Iris pigment epithelial cell (primary cell): ENCODE data around the gene AEBP2.
A peak's percentile ranks its signal among the peaks of the same experiment; 100 is the strongest.

Experiments
- DNase-seq: peaks from one replicate; pipeline ENCODE4 v3.0.0-alpha.2; 2011; ENCODE audit warnings: low read depth

AEBP2 gene

DNA sequence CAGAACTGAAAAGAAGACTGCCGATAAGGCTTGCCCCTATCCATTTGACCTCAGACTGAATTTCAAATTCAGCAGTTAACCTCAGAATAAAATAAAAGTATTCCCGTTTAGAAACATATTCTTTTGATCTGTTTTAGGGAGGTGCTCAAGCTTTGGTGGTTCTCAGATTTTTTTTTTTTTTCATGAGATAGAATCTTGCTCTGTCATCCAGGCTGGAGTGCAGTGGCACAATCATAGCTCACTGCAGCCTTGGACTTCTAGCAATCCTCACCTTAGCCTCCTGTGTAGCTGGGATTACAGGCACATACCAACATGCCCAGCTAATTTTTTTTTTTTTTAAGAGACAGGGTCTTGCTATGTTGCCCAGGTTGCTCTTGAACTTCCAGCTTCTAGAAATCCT is 15.5 kb downstream of the AEBP2 start:
- no peak for DNase-seq

DNA sequence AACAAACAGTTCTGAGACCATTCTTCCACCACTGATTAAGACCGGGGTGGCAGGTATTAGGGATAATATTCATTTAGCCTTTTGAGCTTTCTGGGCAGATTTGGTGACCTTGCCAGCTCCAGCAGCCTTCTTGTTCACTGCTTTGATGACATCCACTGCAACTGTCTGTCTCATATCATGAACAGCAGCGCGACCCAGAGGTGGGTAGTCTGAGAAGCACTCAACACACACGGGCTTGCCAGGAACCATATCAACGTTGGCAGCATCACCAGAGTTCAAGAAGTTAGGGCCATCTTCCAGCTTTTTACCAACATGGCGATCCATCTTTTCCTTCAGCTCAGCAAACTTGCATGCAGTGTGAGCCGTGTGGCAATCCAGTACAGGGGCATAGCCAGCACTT is 16.9 kb downstream of the AEBP2 start:
- DNase-seq: no peak

DNA sequence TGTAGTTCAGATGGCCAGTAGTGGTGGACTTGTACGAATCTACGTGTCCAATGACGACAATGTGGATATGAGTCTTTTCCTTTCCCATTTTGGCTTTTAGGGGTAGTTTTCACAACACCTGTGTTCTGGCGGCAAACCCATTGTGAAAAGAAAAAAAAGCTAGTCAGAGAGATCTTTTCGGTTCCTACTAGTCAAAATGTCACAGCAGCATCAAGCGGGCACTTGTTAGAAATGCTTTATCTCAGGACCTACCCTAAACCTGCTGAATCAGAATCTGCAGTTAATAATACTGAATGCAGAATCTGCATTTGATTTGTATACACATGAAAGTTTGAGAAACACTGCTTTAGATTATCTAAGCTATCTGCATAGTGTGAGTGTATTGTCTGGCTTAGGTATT is 18.3 kb downstream of the AEBP2 start:
- DNase-seq: no peak

DNA sequence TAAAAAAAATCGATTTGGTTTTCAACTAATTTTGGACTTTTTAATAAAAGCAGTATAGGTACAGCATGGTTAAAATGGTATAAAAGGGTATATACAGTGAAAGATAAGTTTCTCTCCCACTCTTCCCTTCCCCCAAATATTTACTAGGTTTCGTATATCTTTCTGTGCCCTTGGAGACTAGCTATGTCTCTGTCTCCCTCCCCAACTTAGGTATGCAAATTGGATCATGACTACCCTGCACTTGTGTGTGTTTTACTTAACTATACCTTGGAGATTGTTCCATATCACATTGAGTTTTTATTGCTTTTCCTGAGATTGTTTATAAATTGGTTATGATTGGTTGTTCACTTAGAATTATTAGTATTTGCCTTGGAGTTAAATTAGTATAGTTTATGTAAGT is 19.4 kb downstream of the AEBP2 start:
- no peak for DNase-seq

DNA sequence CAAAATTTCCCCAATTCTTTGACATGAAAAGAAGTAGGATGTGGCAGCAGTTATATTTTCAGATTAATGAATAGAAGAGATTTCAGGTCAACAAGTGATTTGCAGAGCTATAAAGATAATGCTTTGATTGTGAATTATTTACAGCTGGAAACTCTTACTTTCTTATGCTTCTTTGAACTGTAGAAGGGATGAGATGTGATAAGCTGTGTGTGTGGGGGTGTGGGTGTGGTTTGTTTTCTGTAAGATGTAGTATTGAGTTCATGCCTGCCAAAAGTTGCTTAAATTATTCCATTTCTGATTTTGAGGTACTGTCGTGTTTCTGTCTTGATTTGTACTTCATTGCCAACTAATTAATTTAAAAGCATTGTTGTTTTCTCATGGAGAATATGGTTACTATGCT is 22.7 kb downstream of the AEBP2 start:
- DNase-seq: no peak

DNA sequence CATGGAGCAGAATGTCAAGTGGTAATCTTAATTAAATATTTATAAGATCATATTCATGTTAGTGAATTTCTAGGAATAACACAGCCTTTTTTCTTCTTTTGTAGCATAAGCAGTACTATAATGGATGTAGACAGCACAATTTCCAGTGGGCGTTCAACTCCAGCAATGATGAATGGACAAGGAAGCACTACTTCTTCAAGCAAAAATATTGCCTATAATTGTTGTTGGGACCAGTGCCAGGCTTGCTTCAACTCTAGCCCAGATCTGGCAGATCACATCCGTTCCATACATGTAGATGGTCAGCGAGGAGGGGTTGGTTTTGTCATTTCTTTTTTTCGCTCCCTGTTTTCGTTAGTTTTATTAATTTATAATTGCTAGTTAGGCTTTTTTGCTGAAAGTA is 23.1 kb downstream of the AEBP2 start:
- DNase-seq: no peak

DNA sequence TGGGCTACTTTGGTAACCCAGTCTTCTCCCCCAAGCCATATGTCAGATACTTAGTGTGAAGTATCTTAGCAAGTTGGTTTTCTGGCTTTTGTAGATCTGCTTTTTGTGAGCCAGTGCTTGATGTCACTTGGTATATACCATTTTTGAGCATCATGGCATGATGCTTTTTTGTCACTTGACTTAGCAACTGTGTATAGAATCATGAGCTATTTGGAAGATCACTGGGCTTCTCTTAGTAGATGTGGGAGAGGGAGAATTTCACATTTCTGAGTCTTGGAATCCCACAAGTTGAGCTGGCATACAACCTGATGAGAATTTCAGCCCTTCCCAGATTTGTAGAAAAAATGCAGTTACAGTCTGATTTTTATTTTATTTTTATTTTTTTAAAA is 24.9 kb downstream of the AEBP2 start:
- no peak for DNase-seq

DNA sequence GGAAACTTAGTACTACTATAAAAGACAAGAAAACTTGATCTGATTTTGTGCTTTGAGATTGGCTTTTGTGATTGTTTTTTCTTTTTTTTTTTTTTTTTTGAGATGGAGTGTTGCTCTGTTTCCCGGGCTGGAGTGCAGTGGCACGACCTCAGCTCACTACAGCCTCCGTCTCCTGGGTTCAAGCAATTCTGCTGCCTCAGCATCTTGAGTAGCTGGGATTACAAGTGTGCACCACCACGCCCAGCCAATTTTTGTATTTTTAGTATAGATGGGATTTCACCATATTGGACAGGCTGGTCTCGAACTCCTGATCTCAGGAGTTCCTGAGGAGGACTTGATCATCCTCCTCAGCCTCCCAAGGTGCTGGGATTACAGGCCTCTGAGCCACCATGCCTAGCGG is 26.4 kb downstream of the AEBP2 start:
- DNase-seq: no peak

DNA sequence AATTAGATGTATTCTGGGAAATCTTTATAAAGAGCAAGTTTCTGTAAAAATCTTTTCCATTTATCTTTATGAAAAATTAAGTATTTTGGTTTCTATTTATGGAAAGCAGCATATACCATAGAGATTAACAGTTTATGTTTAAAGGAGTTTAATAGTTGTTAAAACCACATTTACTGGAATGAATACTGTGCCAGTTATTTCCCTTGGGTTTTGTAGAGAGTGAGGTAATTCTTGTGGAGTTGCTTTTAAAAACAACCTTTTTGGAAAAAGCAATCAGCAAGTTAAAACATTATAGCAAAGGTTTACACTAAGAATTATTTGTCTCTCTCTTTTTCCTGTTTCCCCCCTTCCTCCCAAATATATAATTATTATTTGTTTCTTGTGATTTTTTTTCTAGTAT is 34.9 kb downstream of the AEBP2 start:
- no peak for DNase-seq

DNA sequence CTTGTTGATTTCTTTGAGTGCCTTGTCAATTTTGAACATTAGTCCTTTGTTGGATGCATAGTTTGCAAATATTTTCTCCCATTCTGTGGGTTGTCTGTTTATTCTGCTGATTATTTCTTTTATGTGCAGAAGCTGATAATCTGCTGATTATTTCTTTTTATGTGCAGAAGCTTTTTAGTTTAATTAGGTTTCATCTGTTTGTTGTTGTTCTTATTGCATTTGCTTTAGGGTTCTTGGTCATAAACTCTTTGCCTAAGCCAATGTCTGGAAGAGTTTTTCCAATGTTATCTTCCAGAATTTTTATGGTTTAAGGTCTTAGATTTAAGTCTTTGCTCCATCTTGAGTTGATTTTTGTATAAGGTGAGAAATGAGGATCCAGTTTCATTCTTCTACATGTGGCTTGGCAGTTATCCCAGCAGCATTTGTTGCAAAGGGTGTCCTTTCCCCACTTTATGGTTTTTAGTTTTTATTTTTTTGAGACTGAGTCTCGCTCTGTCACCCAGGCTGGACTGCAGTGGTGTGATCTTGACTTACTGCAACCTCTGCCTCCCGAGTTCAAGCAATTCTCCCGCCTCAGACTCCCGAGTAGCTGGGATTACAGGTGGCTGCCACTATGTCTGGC is 36.7 kb downstream of the AEBP2 start:
- peak; percentile 44 for DNase-seq

DNA sequence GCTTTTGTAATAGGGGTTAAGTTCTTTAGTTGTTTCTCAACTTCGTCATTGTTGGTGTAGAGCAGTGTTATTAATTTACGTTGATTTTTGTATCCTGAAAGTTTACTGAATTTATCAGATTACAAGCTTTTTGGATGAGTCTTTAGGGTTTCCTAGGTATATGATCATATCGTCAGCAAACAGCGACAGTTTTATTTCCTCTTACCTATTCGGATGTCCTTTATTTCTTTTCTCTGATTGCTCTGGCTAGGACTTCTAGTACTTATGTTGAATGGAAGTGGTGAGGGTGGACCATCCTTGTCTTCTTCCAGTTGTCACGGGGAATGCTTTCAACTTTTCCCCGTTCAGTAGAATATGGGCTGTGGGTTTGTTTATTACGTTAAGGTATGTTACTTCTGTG is 37.8 kb downstream of the AEBP2 start:
- DNase-seq: no peak

DNA sequence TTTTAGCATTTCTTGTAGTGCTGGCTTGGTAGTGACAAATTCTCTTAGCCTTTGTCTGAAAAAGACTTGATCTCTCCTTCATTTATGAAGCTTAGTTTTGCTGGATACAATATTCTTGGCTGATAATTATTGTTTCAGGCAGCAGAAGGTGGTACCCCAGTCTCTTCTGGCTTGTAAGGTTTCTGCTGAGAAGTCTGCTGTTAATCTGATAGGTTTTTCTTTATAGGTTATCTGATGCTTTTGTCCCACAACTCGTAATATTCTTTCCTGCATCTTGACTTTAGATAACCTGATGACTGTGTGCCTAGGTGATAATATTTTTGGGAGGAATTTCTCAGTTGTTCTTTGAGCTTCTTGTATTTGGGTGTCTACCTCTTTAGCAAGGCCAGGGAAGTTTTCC is 41.2 kb downstream of the AEBP2 start:
- DNase-seq: no peak

DNA sequence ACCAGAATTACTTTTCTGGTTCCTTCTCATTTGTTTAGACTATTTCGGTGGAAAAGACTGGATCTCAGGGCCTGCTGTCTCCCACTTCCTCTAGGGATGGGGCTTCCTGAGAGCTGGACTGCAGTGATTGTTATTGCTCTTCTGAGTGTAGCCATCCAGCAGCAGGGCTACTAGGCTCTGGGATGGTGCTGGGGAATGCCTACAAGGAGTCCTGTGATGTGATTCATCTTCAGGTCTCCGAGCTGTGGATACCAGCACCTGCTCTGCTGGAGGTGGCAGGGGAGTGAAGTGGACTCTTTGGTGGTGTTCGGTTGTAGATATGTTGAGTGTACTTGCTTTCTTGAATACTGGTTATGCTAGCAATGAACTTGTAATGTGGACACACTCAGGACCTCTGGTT is 42.7 kb downstream of the AEBP2 start:
- DNase-seq: peak; percentile 24

DNA sequence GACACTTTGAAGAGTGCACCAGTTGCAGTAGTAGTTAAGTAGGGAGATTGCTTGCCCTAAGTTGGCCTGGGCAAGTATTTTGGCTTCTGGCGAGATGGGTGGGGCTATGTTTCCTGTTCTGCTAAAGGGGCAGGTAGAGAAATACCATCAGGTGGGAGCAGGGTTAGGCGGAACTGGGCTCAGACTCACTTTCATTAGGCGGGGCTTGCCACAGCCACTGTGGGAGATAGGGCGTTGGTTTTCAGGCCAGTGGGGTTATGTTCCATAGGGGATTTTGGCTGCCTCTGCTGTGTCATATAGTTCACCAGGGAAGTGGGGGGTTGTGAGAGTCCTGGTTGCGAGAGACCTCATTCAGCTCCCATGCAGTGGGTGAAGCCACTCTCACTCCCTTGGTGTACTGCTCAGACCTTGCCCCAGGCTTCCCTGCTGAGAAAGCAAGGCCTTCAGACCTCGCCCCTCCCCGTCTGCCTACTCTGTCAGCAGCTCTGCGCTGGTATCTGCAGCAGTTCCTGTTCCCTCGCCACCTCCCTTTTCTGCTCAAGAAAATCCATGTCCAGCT is 43.3 kb downstream of the AEBP2 start:
- DNase-seq: no peak

DNA sequence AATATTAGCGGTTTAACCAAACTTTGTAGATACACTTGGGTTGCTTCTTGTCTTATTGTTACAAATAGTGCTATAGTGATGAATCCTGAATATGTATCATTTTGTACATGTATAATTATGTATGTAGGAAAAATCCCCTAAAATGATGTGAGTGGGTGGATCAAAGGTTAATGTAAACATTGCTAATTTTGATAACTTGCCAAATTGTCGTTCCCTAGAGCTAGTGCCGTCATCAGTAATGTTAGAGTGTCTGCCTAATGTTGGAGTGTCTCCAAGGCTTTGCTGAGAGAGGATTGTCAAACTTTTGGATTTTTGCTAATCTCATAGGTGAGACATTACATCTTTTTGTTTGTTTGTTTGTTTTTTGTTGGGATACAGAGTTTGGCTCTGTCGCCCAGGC is 44.4 kb downstream of the AEBP2 start:
- no peak for DNase-seq

DNA sequence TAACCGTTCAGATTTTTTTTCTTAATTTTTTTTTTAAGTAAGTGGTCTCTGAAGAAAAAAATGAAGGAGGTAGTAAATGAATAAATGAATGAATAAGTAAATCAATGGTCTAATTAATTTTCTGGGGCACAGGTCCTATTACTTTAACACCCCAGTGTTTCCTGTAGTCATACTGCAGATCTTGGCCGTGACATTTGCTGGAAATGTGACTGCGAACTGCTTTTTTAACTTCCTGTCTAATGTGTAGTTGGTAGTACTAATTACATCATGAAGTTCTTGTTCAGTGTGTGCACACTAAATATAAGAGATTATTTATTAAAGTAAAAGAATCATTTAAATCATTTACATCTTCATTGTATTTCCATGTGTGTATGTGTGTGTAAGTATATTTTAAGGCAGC is 45.4 kb downstream of the AEBP2 start:
- DNase-seq: no peak

DNA sequence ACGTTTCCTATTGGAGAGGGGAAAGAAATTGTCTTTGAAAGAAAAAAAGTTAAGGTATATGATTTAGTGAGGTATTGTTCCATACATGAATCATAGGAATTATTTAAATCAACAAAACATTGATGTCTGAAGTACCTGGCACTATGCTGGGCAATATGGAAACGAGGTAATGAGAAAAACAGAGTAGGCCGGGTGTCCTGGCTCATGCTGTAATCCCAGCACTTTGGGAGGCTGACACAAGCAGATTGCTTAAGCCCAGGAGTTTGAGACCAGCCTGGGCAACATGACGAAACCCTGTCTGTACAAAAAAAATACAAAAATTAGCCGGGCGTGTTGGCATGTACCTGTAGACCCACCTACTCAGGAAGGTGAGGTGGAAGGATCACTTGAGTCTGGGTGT is 45.9 kb downstream of the AEBP2 start:
- DNase-seq: no peak

DNA sequence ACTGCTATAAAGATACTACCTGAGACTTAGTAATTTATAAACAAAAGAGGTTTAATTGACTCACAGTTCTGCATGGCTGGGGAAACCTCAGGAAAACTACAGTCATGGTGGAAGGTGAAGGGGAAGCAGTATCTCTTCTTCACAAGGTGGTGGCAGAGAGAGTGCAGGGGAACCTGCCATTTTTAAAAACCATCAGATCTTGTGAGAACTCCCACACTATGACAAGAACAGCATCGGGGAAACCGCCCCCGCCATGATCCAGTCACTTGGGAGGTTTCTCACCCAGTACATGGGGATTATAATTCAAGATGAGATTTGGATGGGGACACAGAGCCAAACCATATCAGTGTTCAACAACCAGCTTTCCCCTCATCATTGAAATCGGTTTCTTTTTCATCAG is 49.9 kb downstream of the AEBP2 start:
- no peak for DNase-seq

DNA sequence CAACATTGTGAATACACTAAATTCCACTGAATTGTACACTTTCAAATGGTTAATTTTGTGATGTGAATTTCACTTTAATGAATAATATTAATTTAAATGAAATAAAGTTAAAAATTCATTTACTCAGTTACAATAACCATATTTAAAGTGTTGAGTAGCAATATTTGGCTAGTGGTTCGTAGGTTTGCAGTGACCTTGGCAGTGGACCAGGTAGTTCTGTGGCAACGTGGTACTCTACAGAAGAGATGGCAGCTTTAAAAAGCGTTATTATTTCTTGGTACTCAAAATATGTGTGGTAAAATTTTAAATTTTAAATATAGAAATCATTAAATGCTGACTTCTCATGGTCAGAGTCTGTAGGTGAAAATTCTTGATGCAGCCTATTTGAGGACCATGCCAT is 51.6 kb downstream of the AEBP2 start:
- DNase-seq: no peak

DNA sequence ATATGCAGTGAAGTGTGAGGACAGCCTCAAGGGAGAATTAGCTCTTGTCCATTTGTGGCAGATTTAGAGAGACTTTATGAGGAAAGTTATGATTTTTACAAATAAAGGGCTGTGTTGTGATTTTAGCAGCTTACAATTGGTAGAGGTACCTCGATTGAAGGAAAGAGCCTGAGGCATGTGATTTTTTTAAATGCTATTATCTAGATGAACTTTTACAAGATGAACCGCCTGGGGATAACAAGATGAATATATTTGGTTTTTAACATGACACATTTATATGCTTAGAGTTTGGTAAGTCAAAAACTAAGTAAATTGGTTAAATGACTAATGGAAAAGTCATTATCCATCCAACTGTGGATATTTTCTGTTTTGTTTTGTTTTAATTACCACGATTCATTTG is 52.6 kb downstream of the AEBP2 start:
- DNase-seq: no peak

DNA sequence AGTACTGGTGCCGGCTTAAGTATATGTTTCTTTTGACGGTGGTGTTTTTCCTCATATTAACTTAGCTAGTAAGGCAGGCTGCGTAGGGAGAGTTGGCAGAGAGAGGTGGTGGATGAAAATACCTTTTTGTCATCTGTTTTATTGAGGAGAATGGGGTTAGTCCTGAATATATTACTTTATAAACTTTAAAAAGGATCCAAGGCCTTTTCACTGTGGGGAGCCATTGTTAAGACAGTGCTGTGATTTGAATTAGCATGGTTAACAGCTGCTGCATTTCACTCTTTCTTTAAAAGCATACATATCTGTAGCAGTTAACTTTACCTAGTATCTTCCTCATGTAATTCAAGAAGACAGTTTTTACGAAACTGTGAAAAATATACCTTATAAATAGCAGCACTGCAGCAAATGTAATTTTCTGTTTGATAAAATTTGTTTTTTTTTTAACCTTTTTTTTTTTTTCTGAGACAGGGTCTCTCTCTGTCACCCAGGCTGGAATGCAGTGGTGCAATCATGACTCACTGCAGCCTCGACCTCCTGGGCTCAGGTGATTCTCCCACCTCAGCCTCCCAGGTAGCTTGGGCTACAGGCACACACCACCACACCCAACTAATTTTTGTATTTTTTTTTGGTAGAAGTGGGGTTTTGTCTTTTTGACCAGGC is 57.1 kb downstream of the AEBP2 start:
- no peak for DNase-seq

DNA sequence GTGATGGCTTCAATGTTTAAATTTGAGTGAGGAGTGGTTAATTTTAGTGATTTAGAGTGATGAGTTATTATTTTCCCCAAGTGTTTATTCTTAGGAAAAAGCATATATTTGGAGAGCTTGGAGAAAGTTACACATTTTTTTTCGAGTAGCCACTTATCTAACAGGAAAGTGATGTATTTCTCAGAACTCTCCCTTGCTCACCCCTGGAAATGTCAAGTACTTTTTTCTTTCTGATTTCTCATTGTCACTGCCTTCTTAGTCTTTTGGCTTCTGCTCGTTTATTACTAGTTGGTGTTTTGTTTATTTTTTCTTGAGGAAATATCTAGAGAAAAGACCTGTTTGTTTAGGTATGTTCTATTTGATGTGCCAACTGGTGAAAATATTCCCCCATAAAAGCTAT is 58.8 kb downstream of the AEBP2 start:
- no peak for DNase-seq

DNA sequence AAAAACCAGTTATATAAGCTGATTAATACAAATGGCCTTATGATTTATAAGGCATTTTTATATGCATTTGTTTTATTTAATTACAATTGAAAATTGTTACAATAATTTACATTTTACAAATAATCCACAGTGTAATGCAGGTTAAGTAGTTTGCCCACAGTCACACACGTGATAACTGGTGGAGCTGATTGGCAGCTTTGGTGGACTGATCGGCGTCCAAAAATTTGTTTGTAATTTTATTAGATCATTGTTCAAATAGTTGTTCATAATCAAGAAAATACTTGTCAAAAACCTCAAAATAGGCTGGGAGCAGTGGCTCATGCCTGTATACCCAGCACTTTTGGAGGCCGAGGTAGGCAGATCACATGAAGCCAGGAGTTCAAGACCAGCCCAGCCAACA is 59.7 kb downstream of the AEBP2 start:
- no peak for DNase-seq

DNA sequence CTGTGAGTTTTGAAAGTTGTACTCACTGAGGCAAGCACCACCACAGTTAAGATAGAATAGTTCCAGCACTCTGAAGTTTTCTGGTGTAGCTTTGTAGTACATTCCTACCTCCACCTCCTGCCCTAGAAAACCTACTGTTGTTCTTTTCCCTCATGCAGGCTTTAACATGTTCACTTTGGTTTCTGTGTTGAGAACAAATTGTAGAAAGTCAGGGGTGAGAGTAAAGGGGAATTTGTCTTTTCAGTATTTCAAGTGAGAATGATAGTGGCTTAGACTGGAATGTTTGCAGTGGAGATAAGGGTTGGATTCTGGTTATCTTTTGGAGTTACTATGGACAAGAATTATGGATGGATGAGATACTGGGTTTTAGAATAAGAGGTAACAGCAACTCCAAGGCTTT is 67.2 kb downstream of the AEBP2 start:
- DNase-seq: no peak
